H1 (cell line): ENCODE results near the gene ZNF14.

Experiments
- BCL11A ChIP-seq, 2 experiments: IDR thresholded peaks; one replicate each; pipeline ENCODE4 v1.6.1; 2011; ENCODE audit warnings: low read depth in 2 of 2, low read length in 2 of 2, mild to moderate bottlenecking in 2 of 2
- CHD2 ChIP-seq: IDR thresholded peaks from 2 replicates; pipeline ENCODE4 v1.6.1; 2012; ENCODE audit warnings: low read length, improper control_type of control experiment
- CREB1 ChIP-seq: IDR thresholded peaks from 2 replicates; pipeline ENCODE4 v1.6.1; 2012; ENCODE audit warnings: inconsistent platforms
- EGR1 ChIP-seq: IDR thresholded peaks from 2 replicates; pipeline ENCODE4 v1.6.1; 2011; ENCODE audit warnings: low read depth, low read length, borderline replicate concordance
- EP300 ChIP-seq, 2 experiments: IDR thresholded peaks; 1 replicate in 1 of 2; 2 replicates in 1 of 2; pipeline ENCODE4 v1.6.1; 2011 to 2012; ENCODE audit warnings: low read depth in 2 of 2, low read length in 2 of 2, mild to moderate bottlenecking in 2 of 2, borderline replicate concordance in 1 of 2, inconsistent platforms in 1 of 2, moderate library complexity in 1 of 2
- FOSL1 ChIP-seq: IDR thresholded peaks from 2 replicates; pipeline ENCODE4 v1.6.1; 2011; ENCODE audit warnings: mild to moderate bottlenecking, low read depth, low read length, moderate library complexity; ENCODE audit not compliant: insufficient read depth
- JUND ChIP-seq: IDR thresholded peaks from 2 replicates; pipeline ENCODE4 v1.6.1; 2011; ENCODE audit warnings: mild to moderate bottlenecking, improper control_type of control experiment, low read length
- POLR2AphosphoS5 ChIP-seq: IDR thresholded peaks from 2 replicates; pipeline ENCODE4 v1.6.1; 2011; ENCODE audit warnings: low read depth, low read length
- RAD21 ChIP-seq, 2 experiments: IDR thresholded peaks in 1 of 2; conservative IDR thresholded peaks in 1 of 2; 2 replicates each; pipeline ENCODE4 v1.6.1; 2011; ENCODE audit warnings: low read depth in 2 of 2, low read length in 2 of 2, improper control_type of control experiment in 1 of 2, inconsistent platforms in 1 of 2, mild to moderate bottlenecking in 1 of 2, moderate library complexity in 1 of 2
- SIN3A ChIP-seq, 2 experiments: IDR thresholded peaks in 1 of 2; conservative IDR thresholded peaks in 1 of 2; 2 replicates each; pipeline ENCODE4 v1.6.1; 2011 to 2012; ENCODE audit warnings: low read length in 2 of 2, improper control_type of control experiment in 1 of 2, low read depth in 1 of 2, mild to moderate bottlenecking in 1 of 2
- SRF ChIP-seq: IDR thresholded peaks from 2 replicates; pipeline ENCODE4 v1.6.1; 2011; ENCODE audit warnings: mild to moderate bottlenecking, low read depth, low read length, moderate library complexity
- TF ChIP-seq, protein P1 (sequence below): IDR thresholded peaks from 2 replicates; pipeline ENCODE4 v1.6.1; 2011; ENCODE audit warnings: low read depth, mild to moderate bottlenecking, low read length; ENCODE audit not compliant: insufficient read depth
- TF ChIP-seq, protein P2 (sequence below), 3 experiments: IDR thresholded peaks; 1 replicate in 2 of 3; 2 replicates in 1 of 3; pipeline versions ENCODE4 v1.5.1 to v1.6.1; 2011; ENCODE audit warnings: low read length in 3 of 3, mild to moderate bottlenecking in 3 of 3, inconsistent platforms in 2 of 3, low read depth in 1 of 3, moderate library complexity in 1 of 3; ENCODE audit not compliant: insufficient read depth in 1 of 3; ENCODE audit errors: control extremely low read depth in 1 of 3

DNA sequence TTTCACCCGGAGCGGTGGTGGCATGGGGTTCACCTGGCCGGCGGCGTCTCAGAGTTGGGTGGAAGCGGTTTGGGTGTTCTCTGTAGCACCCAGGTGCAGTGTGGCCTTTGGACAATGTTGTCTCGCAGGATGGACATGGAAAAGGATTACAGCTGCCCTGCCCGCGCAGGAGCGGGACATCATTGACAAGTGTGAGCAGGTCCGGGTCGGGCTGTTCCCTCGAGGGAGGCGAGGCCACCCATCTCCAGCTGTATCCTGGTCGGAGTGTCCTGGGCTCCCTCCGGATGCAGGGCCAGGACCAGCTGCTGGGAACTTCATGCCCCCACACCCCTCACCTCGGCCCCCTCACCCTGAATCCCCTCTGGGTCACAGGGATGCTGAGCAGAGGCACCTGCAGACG, 7.8 kb upstream of the ZNF14 start:
- TF ChIP-seq SIN3A (conservative IDR thresholded peaks at IDR 0.05 in 1 of 2, IDR thresholded peaks at IDR 0.05 in 1 of 2; ENCODE audit: low read depth in 1 of 2, low read length in 2 of 2) (no peak), CHD2 (no peak), SRF (no peak), RAD21 (IDR thresholded peaks at IDR 0.05 in 1 of 2, conservative IDR thresholded peaks at IDR 0.05 in 1 of 2; ENCODE audit: low read depth in 2 of 2, low read length in 2 of 2) (no peak), BCL11A (IDR thresholded peaks at IDR 0.05; ENCODE audit: low read depth in 2 of 2, low read length in 2 of 2) (no peak), CREB1 (no peak), JUND (no peak), POLR2AphosphoS5 (no peak), FOSL1 (no peak), EGR1 (no peak), EP300 (IDR thresholded peaks at IDR 0.05; ENCODE audit: borderline replicate concordance in 1 of 2, low read depth in 2 of 2, low read length in 2 of 2) (no peak)
- TF ChIP-seq, protein P1, sequence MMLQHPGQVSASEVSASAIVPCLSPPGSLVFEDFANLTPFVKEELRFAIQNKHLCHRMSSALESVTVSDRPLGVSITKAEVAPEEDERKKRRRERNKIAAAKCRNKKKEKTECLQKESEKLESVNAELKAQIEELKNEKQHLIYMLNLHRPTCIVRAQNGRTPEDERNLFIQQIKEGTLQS, result no peak
- TF ChIP-seq, protein P2, sequence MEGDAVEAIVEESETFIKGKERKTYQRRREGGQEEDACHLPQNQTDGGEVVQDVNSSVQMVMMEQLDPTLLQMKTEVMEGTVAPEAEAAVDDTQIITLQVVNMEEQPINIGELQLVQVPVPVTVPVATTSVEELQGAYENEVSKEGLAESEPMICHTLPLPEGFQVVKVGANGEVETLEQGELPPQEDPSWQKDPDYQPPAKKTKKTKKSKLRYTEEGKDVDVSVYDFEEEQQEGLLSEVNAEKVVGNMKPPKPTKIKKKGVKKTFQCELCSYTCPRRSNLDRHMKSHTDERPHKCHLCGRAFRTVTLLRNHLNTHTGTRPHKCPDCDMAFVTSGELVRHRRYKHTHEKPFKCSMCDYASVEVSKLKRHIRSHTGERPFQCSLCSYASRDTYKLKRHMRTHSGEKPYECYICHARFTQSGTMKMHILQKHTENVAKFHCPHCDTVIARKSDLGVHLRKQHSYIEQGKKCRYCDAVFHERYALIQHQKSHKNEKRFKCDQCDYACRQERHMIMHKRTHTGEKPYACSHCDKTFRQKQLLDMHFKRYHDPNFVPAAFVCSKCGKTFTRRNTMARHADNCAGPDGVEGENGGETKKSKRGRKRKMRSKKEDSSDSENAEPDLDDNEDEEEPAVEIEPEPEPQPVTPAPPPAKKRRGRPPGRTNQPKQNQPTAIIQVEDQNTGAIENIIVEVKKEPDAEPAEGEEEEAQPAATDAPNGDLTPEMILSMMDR (IDR thresholded peaks at IDR 0.05; ENCODE audit: control extremely low read depth in 1 of 3, insufficient read depth in 1 of 3, low read depth in 1 of 3, low read length in 3 of 3), result no peak
